ENCODE results near the gene P4HA3.

The P4HA3 gene

GRCh38 chr11:74237541-74237940 lies 73.9 kb downstream of the P4HA3 start:
- peaks cover 47% of the 10 kb centered on the region for H3K36me3 ChIP-seq (ENCODE audit: low read depth)
- H3K4me3 ChIP-seq (ENCODE audit: severe bottlenecking): no peak overlapping the region
- DNase-seq (ENCODE audit: low spot score) (no peak), ATAC-seq (ENCODE audit: low read depth) (no peak)
- no peaks in the 10 kb centered on the region for H3K4me1 ChIP-seq (ENCODE audit: insufficient read depth, poor library complexity, severe bottlenecking)
- no peak overlapping the region for H3K27ac ChIP-seq (ENCODE audit: poor library complexity, severe bottlenecking)
- no peaks in the 10 kb centered on the region for H3K27me3 ChIP-seq (ENCODE audit: insufficient read depth, poor library complexity, severe bottlenecking)
- H3K9me3 ChIP-seq (ENCODE audit: severe bottlenecking): no peaks in the 10 kb centered on the region
- TF ChIP-seq, protein P1, sequence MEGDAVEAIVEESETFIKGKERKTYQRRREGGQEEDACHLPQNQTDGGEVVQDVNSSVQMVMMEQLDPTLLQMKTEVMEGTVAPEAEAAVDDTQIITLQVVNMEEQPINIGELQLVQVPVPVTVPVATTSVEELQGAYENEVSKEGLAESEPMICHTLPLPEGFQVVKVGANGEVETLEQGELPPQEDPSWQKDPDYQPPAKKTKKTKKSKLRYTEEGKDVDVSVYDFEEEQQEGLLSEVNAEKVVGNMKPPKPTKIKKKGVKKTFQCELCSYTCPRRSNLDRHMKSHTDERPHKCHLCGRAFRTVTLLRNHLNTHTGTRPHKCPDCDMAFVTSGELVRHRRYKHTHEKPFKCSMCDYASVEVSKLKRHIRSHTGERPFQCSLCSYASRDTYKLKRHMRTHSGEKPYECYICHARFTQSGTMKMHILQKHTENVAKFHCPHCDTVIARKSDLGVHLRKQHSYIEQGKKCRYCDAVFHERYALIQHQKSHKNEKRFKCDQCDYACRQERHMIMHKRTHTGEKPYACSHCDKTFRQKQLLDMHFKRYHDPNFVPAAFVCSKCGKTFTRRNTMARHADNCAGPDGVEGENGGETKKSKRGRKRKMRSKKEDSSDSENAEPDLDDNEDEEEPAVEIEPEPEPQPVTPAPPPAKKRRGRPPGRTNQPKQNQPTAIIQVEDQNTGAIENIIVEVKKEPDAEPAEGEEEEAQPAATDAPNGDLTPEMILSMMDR (IDR thresholded peaks at IDR 0.05; ENCODE audit: poor library complexity, severe bottlenecking): no peak

DNA sequence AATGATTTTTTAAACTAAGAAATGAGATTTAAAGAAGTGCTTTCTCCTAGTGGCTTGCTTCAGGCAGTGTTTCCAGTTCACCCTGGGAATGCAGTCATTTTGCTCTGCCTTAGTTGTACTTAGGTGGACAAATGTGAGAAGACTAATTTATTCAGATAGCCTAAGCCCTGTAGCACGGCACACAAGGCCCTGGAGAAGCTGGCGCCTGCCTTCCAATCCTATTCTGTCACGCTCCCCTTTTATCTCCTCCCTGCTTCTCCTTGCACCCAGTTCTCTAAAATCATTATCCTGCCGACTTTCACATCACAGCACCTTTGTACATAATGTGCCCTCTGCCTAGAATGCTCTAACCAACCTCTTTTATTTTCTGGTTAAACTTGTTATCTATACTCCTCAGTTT lies 76.3 kb downstream of the P4HA3 start:
- H3K4me3 ChIP-seq (ENCODE audit: severe bottlenecking): no peak overlapping the region
- H3K9me3 ChIP-seq (ENCODE audit: severe bottlenecking): no peaks in the 10 kb centered on the region
- H3K4me1 ChIP-seq (ENCODE audit: insufficient read depth, poor library complexity, severe bottlenecking): no peaks in the 10 kb centered on the region
- TF ChIP-seq, protein P1 (IDR thresholded peaks at IDR 0.05; ENCODE audit: poor library complexity, severe bottlenecking): no peak
- DNase-seq (ENCODE audit: low spot score) (no peak), ATAC-seq (ENCODE audit: low read depth) (no peak)
- no peaks in the 10 kb centered on the region for H3K27me3 ChIP-seq (ENCODE audit: insufficient read depth, poor library complexity, severe bottlenecking)
- H3K36me3 ChIP-seq (ENCODE audit: low read depth): peaks cover 52% of the 10 kb centered on the region
- no peak overlapping the region for H3K27ac ChIP-seq (ENCODE audit: poor library complexity, severe bottlenecking)

GRCh38 chr11:74233683-74234082 lies 77.8 kb downstream of the P4HA3 start:
- H3K27ac ChIP-seq (ENCODE audit: poor library complexity, severe bottlenecking): no peak overlapping the region
- H3K4me1 ChIP-seq (ENCODE audit: insufficient read depth, poor library complexity, severe bottlenecking): no peaks in the 10 kb centered on the region
- no peaks in the 10 kb centered on the region for H3K9me3 ChIP-seq (ENCODE audit: severe bottlenecking)
- TF ChIP-seq, protein P1 (IDR thresholded peaks at IDR 0.05; ENCODE audit: poor library complexity, severe bottlenecking): no peak
- ATAC-seq (ENCODE audit: low read depth) (no peak), DNase-seq (ENCODE audit: low spot score) (no peak)
- peaks cover 44% of the 10 kb centered on the region for H3K36me3 ChIP-seq (ENCODE audit: low read depth)
- H3K27me3 ChIP-seq (ENCODE audit: insufficient read depth, poor library complexity, severe bottlenecking): no peaks in the 10 kb centered on the region
- no peak overlapping the region for H3K4me3 ChIP-seq (ENCODE audit: severe bottlenecking)

DNA sequence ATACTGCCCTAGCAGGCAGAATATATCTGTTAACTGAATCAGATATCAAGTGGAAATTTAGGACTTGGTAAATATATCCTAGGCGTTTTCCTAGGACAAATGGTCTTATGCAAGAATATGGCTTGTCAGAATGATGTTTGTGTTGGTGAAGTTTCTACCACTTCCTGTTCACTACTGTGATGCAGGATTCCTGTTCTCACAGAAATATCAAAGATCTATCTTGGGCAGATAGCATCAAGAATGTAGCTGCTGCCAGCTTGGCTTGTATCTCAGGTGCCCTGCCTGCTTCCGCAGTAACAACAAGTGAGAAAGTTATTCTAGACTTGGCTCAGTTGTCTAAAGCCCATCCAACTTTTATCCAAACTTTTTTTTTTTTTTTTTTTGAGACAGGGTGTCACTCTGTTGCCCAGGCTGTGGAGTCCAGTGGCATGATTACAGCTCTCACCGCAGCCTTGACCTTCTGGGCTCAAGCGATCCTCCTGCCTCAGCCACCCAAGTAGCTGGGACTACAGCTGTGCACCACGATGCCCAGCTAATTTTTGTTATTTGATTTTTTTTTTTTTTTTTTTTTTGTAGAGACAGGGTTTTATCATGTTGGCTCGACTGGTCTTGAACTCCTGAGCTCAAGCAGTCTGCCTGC lies 79.0 kb downstream of the P4HA3 start:
- DNase-seq (ENCODE audit: low spot score) (no peak), ATAC-seq (ENCODE audit: low read depth) (no peak)
- Histone ChIP-seq H3K27me3 (ENCODE audit: insufficient read depth, poor library complexity, severe bottlenecking) (no peaks in the 10 kb centered on the region), H3K36me3 (ENCODE audit: low read depth) (peaks cover 34% of the 10 kb centered on the region), H3K4me1 (ENCODE audit: insufficient read depth, poor library complexity, severe bottlenecking) (no peaks in the 10 kb centered on the region), H3K4me3 (ENCODE audit: severe bottlenecking) (no peak overlapping the region), H3K27ac (ENCODE audit: poor library complexity, severe bottlenecking) (no peak overlapping the region), H3K9me3 (ENCODE audit: severe bottlenecking) (no peaks in the 10 kb centered on the region)
- TF ChIP-seq, protein P1 (IDR thresholded peaks at IDR 0.05; ENCODE audit: poor library complexity, severe bottlenecking): no peak

GRCh38 chr11:74226907-74227306 lies 84.5 kb downstream of the P4HA3 start:
- H3K36me3 ChIP-seq (ENCODE audit: low read depth): peaks cover 34% of the 10 kb centered on the region
- no peaks in the 10 kb centered on the region for H3K4me1 ChIP-seq (ENCODE audit: insufficient read depth, poor library complexity, severe bottlenecking)
- no peak overlapping the region for H3K4me3 ChIP-seq (ENCODE audit: severe bottlenecking)
- ATAC-seq (ENCODE audit: low read depth) (no peak), DNase-seq (ENCODE audit: low spot score) (no peak)
- H3K9me3 ChIP-seq (ENCODE audit: severe bottlenecking): no peaks in the 10 kb centered on the region
- no peaks in the 10 kb centered on the region for H3K27me3 ChIP-seq (ENCODE audit: insufficient read depth, poor library complexity, severe bottlenecking)
- TF ChIP-seq, protein P1 (IDR thresholded peaks at IDR 0.05; ENCODE audit: poor library complexity, severe bottlenecking): no peak
- no peak overlapping the region for H3K27ac ChIP-seq (ENCODE audit: poor library complexity, severe bottlenecking)

Measured in RWPE2 (cell line).